OCI-LY1 (cell line): ENCODE data around the gene PCDHA11.

Experiments used
- EZH2 ChIP-seq: fragments of 200-600 bp; sonication (generic), shearing (Covaris generic); IDR thresholded peaks from 2 replicates; pipeline ENCODE4 v1.8.0; 2017; ENCODE audit warnings: borderline replicate concordance, mixed run types, mild to moderate bottlenecking, antibody characterized with exemption, low read length, moderate library complexity, mixed read lengths
- TF ChIP-seq, protein P1 (sequence below): fragments of 200-600 bp; sonication (generic), shearing (Covaris generic); IDR thresholded peaks from 2 replicates; pipeline ENCODE4 v1.5.1; 2017; ENCODE audit warnings: mild to moderate bottlenecking, antibody characterized with exemption, low read length, moderate library complexity, mixed read lengths

GRCh38 chr5:140840978-140841962 is 27.5 kb upstream of the PCDHA11 start, which contains the start of gene PCDHA8:
- no peak for TF ChIP-seq EZH2
- TF ChIP-seq, protein P1, sequence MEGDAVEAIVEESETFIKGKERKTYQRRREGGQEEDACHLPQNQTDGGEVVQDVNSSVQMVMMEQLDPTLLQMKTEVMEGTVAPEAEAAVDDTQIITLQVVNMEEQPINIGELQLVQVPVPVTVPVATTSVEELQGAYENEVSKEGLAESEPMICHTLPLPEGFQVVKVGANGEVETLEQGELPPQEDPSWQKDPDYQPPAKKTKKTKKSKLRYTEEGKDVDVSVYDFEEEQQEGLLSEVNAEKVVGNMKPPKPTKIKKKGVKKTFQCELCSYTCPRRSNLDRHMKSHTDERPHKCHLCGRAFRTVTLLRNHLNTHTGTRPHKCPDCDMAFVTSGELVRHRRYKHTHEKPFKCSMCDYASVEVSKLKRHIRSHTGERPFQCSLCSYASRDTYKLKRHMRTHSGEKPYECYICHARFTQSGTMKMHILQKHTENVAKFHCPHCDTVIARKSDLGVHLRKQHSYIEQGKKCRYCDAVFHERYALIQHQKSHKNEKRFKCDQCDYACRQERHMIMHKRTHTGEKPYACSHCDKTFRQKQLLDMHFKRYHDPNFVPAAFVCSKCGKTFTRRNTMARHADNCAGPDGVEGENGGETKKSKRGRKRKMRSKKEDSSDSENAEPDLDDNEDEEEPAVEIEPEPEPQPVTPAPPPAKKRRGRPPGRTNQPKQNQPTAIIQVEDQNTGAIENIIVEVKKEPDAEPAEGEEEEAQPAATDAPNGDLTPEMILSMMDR = peak; percentile 63
